Osteocyte (in vitro differentiated cells): ENCODE results near the gene KRTAP22-2. TPM values are rescaled to one million over a fixed set of nuclear protein-coding genes. Genes with fewer than 3 reads are reported as not detected.

Experiments used
- DNase-seq: peaks from one replicate; pipeline ENCODE4 v3.0.0; 2021; ENCODE audit warnings: mixed read lengths; ENCODE audit not compliant: unreplicated experiment; ENCODE audit errors: extremely low spot score
- H3K27ac Mint-ChIP-seq: one replicate; pipeline ENCODE4 v1.8.0; 2021; ENCODE audit warnings: mild to moderate bottlenecking, mixed read lengths; ENCODE audit not compliant: unreplicated experiment
- H3K27me3 Mint-ChIP-seq: one replicate; pipeline ENCODE4 v1.8.0; 2021; ENCODE audit warnings: mixed read lengths; ENCODE audit not compliant: unreplicated experiment
- H3K36me3 Mint-ChIP-seq: one replicate; pipeline ENCODE4 v1.8.0; 2021; ENCODE audit warnings: mixed read lengths; ENCODE audit not compliant: unreplicated experiment
- H3K4me1 Mint-ChIP-seq: one replicate; pipeline ENCODE4 v1.8.0; 2021; ENCODE audit warnings: mixed read lengths; ENCODE audit not compliant: unreplicated experiment
- H3K4me3 Mint-ChIP-seq: one replicate; pipeline ENCODE4 v1.8.0; 2021; ENCODE audit warnings: mild to moderate bottlenecking, moderate library complexity, mixed read lengths; ENCODE audit not compliant: unreplicated experiment
- H3K9me3 Mint-ChIP-seq: one replicate; pipeline ENCODE4 v1.8.0; 2021; ENCODE audit warnings: mixed read lengths; ENCODE audit not compliant: unreplicated experiment
- total RNA-seq: library from RNA; stranded (reverse); gene quantifications from 2 replicates; pipeline ENCODE4 v1.2.1, GENCODE V29; 2021
- TF ChIP-seq, protein P1 (sequence below): fragments of 200-600 bp; sonication (generic); IDR thresholded peaks from 2 replicates; pipeline ENCODE4 v1.5.0; 2021; ENCODE audit warnings: antibody characterized with exemption, mild to moderate bottlenecking, moderate library complexity

KRTAP22-2 gene
- total RNA-seq, 1 donor from 2014 or later, result not detected

DNA sequence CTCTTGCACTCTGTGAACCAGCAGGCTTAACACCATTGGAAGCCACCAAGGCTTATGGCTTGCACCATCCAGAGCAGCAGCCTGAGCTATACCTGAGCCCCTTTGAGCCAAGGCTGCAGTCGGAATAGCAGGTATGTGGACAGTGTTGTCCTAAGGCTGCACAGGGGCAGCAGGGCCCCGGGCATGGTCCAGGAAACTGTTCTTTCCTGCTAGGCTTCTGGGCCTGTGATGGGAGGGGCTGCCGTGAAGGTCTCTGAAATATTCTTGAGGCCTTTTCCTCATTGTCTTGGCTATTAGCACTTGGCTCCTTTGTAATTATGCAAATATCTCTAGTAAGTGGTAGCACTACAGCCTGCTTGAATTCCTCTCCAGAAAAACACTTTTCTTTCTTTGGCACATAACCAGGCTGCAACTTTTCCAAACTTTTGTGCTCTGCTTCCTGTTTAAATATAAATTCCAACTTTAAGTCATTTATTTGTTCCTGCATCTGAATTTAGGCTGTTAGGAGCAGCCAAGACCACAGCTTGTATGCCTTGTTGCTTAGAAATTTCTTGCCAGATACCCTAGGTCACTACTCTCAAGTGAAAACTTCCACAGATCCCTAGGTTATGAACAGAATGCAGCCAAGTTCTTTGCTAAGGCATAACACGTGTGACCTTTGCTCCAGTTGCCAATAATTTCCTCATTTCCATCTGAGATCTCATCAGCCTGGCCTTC, 35.4 kb upstream of the KRTAP22-2 start:
- Mint-ChIP-seq H3K9me3 (peaks cover 9% of the 10 kb centered on the region), H3K4me3 (no peak overlapping the region), H3K4me1 (peaks cover 3% of the 10 kb centered on the region), H3K27ac (no peak overlapping the region), H3K36me3 (no peaks in the 10 kb centered on the region), H3K27me3 (no peaks in the 10 kb centered on the region)
- DNase-seq, result no peak
- TF ChIP-seq, protein P1, sequence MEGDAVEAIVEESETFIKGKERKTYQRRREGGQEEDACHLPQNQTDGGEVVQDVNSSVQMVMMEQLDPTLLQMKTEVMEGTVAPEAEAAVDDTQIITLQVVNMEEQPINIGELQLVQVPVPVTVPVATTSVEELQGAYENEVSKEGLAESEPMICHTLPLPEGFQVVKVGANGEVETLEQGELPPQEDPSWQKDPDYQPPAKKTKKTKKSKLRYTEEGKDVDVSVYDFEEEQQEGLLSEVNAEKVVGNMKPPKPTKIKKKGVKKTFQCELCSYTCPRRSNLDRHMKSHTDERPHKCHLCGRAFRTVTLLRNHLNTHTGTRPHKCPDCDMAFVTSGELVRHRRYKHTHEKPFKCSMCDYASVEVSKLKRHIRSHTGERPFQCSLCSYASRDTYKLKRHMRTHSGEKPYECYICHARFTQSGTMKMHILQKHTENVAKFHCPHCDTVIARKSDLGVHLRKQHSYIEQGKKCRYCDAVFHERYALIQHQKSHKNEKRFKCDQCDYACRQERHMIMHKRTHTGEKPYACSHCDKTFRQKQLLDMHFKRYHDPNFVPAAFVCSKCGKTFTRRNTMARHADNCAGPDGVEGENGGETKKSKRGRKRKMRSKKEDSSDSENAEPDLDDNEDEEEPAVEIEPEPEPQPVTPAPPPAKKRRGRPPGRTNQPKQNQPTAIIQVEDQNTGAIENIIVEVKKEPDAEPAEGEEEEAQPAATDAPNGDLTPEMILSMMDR, result no peak

DNA sequence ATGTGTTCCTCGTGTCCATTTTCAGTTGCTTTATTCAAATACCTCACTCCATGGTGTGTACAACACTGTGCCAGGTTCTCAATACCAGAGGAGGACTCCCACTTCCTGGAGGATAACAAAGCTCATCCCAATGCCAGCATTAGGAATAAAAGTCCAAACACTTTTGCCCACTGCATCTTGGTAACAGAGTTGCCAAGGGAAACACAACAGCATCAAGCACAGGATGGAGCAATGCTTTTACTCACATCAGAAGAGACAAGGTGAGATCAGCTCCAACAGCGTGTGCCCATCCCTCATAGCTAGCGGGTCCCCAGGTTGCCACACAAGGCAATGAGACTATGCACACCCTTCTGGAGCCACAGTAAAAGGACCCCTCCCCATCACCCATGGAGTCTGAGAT, 33.2 kb upstream of the KRTAP22-2 start:
- Mint-ChIP-seq H3K27ac (no peak overlapping the region), H3K9me3 (peaks cover 15% of the 10 kb centered on the region), H3K36me3 (no peaks in the 10 kb centered on the region), H3K4me1 (peaks cover 6% of the 10 kb centered on the region), H3K4me3 (no peak overlapping the region), H3K27me3 (no peaks in the 10 kb centered on the region)
- DNase-seq, result no peak
- TF ChIP-seq, protein P1, result no peak

DNA sequence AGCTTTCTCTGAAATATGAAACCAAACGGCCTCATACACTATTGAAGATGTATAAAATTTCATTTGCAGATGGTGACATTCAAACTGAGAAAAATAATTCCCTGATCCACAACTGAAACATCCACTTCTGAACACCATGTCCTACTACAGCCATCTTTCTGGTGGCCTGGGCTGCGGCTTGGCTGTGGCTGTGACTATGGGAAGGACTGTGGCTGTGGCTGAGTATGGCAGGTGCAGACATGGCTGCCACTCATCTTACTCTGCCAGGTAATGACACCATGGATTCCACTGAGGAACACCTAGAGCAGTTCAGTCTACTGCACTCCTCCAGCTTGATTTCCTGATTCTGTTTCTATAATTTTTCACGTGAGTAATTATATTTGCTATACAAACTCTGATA, 30.3 kb upstream of the KRTAP22-2 start, which contains the start of gene KRTAP20-4:
TSS of gene KRTAP20-4 (plus strand) at position 106 of the 400 bp plus-strand sequence.
- no peaks in the 10 kb centered on the region for H3K27me3 Mint-ChIP-seq
- DNase-seq, result no peak
- TF ChIP-seq, protein P1, result no peak
- H3K4me3 Mint-ChIP-seq, result no peak within 1 kb of the TSS
- peaks cover 6% of the 10 kb centered on the region for H3K4me1 Mint-ChIP-seq
- no peaks in the 10 kb centered on the region for H3K36me3 Mint-ChIP-seq
- peaks cover 15% of the 10 kb centered on the region for H3K9me3 Mint-ChIP-seq
- no peak within 1 kb of the TSS for H3K27ac Mint-ChIP-seq

DNA sequence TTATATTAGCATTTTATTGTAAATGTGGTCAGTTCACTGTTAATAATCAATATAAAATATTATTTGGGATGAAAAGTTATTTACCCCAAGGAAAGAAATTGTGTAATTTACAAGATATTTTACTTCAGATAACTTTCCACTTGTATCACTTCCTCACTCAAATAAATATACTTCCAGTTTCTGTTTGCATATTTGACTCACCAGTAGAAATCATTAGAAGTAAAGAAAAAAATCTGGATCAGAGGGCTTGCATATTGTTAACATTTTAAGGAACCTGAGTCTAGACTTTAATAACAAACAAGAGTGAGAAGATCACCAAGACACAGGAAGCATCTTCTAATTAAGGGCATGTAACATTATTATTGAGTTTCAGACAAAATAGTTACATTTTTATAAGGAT, 29.9 kb upstream of the KRTAP22-2 start:
- DNase-seq, result no peak
- Mint-ChIP-seq H3K27ac (no peak overlapping the region), H3K4me3 (no peak overlapping the region), H3K4me1 (peaks cover 6% of the 10 kb centered on the region), H3K9me3 (peaks cover 14% of the 10 kb centered on the region), H3K36me3 (no peaks in the 10 kb centered on the region), H3K27me3 (no peaks in the 10 kb centered on the region)
- TF ChIP-seq, protein P1, result no peak

DNA sequence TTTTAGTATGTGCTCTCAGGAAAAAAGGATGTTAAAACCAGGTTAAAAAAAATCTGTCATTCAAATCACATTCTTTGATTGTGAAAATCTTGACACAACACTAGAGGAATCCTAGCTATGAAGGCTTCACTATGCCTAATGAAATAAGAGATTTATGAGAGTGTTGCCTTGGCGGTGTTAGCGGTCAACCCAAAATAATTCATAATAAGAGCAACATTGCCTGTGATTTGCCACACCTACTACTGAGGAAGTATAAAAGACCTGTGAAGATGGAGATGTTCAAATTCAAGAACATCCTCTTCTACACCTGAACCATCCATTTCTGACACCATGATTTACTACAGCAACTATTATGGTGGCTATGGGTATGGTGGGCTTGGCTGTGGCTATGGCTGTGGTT, 25.9 kb upstream of the KRTAP22-2 start, which contains the start of gene KRTAP20-1:
TSS of gene KRTAP20-1 (plus strand) at position 301 of the 400 bp plus-strand sequence. CDS start at position 331, 30 bp downstream.
- no peaks in the 10 kb centered on the region for H3K27me3 Mint-ChIP-seq
- TF ChIP-seq, protein P1, result no peak
- H3K4me1 Mint-ChIP-seq, result peaks cover 4% of the 10 kb centered on the region

More for the DNA sequence above, 25.9 kb upstream of the KRTAP22-2 start, which contains the start of gene KRTAP20-1:
- Mint-ChIP-seq H3K9me3 (peaks cover 9% of the 10 kb centered on the region), H3K4me3 (no peak within 1 kb of the TSS), H3K27ac (no peak within 1 kb of the TSS), H3K36me3 (no peaks in the 10 kb centered on the region)
- no peak for DNase-seq
